Activated gamma-delta T cell (primary cell): ENCODE measurements around the gene RELL1.

Experiments
- DNase-seq: peaks from one replicate; lab custom pipeline; 2025; lab: John Stamatoyannopoulos, UW

The RELL1 gene

GRCh38 chr4:37665333-37666320 is 20.5 kb downstream of the RELL1 start:
- no peak for DNase-seq

- no peak for DNase-seq
These were observed 21.5 kb downstream of the RELL1 start for GRCh38 chr4:37664696-37665095.

- DNase-seq = no peak
These were observed 22.6 kb downstream of the RELL1 start for GRCh38 chr4:37663552-37663951.

- no peak for DNase-seq
These were observed 23.2 kb downstream of the RELL1 start for GRCh38 chr4:37662861-37663390.

- DNase-seq = no peak
These were observed 23.9 kb downstream of the RELL1 start for GRCh38 chr4:37662251-37662650.

GRCh38 chr4:37661772-37662171 is 24.4 kb downstream of the RELL1 start:
- DNase-seq = no peak

GRCh38 chr4:37659696-37660095 is 26.5 kb downstream of the RELL1 start:
- DNase-seq = no peak

- DNase-seq = no peak
These were observed 29.5 kb downstream of the RELL1 start for GRCh38 chr4:37656649-37657048.

GRCh38 chr4:37653601-37654000 is 32.6 kb downstream of the RELL1 start:
- no peak for DNase-seq

- DNase-seq = no peak
These were observed 33.2 kb downstream of the RELL1 start for GRCh38 chr4:37652747-37653527.

- DNase-seq = no peak
These were observed 34.3 kb downstream of the RELL1 start for GRCh38 chr4:37651781-37652377.

GRCh38 chr4:37650481-37650880 is 35.7 kb downstream of the RELL1 start:
- no peak for DNase-seq

GRCh38 chr4:37649268-37649667 is 36.9 kb downstream of the RELL1 start:
- no peak for DNase-seq

- DNase-seq = no peak
These were observed 37.9 kb downstream of the RELL1 start for GRCh38 chr4:37648084-37648817.

GRCh38 chr4:37646247-37646646 is 39.9 kb downstream of the RELL1 start:
- DNase-seq = no peak

GRCh38 chr4:37645736-37646135 is 40.4 kb downstream of the RELL1 start:
- no peak for DNase-seq

- no peak for DNase-seq
These were observed 41.2 kb downstream of the RELL1 start for GRCh38 chr4:37644962-37645361.

- no peak for DNase-seq
These were observed 44.0 kb downstream of the RELL1 start for GRCh38 chr4:37641886-37642849.

- no peak for DNase-seq
These were observed 44.8 kb downstream of the RELL1 start for GRCh38 chr4:37641352-37641751.

- no peak for DNase-seq
These were observed 46.5 kb downstream of the RELL1 start for GRCh38 chr4:37639551-37640285.
